Chondrocyte (in vitro differentiated cells): ENCODE data around the gene ASMTL. TPM values are rescaled to one million over a fixed set of nuclear protein-coding genes. Genes with fewer than 3 reads are reported as not detected.

Experiments
- DNase-seq: peaks from one replicate; pipeline ENCODE4 v3.0.0; 2021; ENCODE audit warnings: mixed read lengths, low spot score
- H3K27ac Mint-ChIP-seq: one replicate; pipeline ENCODE4 v1.8.0; 2021; ENCODE audit warnings: mild to moderate bottlenecking, moderate library complexity, mixed read lengths; ENCODE audit not compliant: unreplicated experiment
- H3K27me3 Mint-ChIP-seq: 2 replicates; pipeline ENCODE4 v1.8.0; 2021; ENCODE audit warnings: low read depth, mixed read lengths
- H3K36me3 Mint-ChIP-seq: 2 replicates; pipeline ENCODE4 v1.8.0; 2021; ENCODE audit warnings: low read depth, mixed read lengths
- H3K4me1 Mint-ChIP-seq: 2 replicates; pipeline ENCODE4 v1.8.0; 2021; ENCODE audit warnings: low read depth, mild to moderate bottlenecking, mixed read lengths
- H3K4me3 Mint-ChIP-seq: one replicate; pipeline ENCODE4 v1.8.0; 2021; ENCODE audit warnings: mild to moderate bottlenecking, moderate library complexity, mixed read lengths; ENCODE audit not compliant: unreplicated experiment
- H3K9me3 Mint-ChIP-seq: 2 replicates; pipeline ENCODE4 v1.8.0; 2021; ENCODE audit warnings: low read depth, mixed read lengths
- CTCF ChIP-seq: fragments of 200-600 bp; sonication (generic); IDR thresholded peaks from 2 replicates; pipeline ENCODE4 v1.5.0; 2021; ENCODE audit warnings: antibody characterized with exemption, mild to moderate bottlenecking, moderate library complexity
- total RNA-seq: library from RNA; stranded (reverse); gene quantifications from 3 replicates; pipeline ENCODE4 v1.2.1, GENCODE V29; 2021

ASMTL gene
- total RNA-seq, 1 donor from 2014 or later, result 19.6 TPM

- H3K36me3 Mint-ChIP-seq, result peaks cover 28% of the 10 kb centered on the region
- DNase-seq, result peak; percentile 80
- no peak for TF ChIP-seq CTCF
- peaks cover 21% of the 10 kb centered on the region for H3K9me3 Mint-ChIP-seq
- no peak overlapping the region for H3K27ac Mint-ChIP-seq
- H3K27me3 Mint-ChIP-seq, result no peaks in the 10 kb centered on the region
- no peaks in the 10 kb centered on the region for H3K4me1 Mint-ChIP-seq
- H3K4me3 Mint-ChIP-seq, result no peak overlapping the region
Observed at GRCh38 chrX:1420371-1420770, 32.3 kb downstream of the ASMTL start.

GRCh38 chrX:1419545-1420355 lies 33.0 kb downstream of the ASMTL start:
- Mint-ChIP-seq H3K27ac (peak overlapping the region; percentile 42), H3K36me3 (peaks cover 23% of the 10 kb centered on the region)
- DNase-seq, result peak; percentile 87

GRCh38 chrX:1418901-1419544 lies 33.7 kb downstream of the ASMTL start:
- Mint-ChIP-seq H3K36me3 (peaks cover 24% of the 10 kb centered on the region), H3K27me3 (no peaks in the 10 kb centered on the region), H3K27ac (no peak overlapping the region), H3K9me3 (peaks cover 18% of the 10 kb centered on the region), H3K4me1 (no peaks in the 10 kb centered on the region), H3K4me3 (no peak overlapping the region)
- TF ChIP-seq CTCF, result no peak
- DNase-seq, result peak; percentile 93

More at GRCh38 chrX:1419545-1420355, 33.0 kb downstream of the ASMTL start:
- Mint-ChIP-seq H3K4me1 (no peaks in the 10 kb centered on the region), H3K9me3 (peaks cover 18% of the 10 kb centered on the region), H3K4me3 (no peak overlapping the region), H3K27me3 (no peaks in the 10 kb centered on the region)
- no peak for TF ChIP-seq CTCF

GRCh38 chrX:1417921-1418771 lies 34.6 kb downstream of the ASMTL start:
- no peak overlapping the region for H3K27ac Mint-ChIP-seq
- H3K4me1 Mint-ChIP-seq, result no peaks in the 10 kb centered on the region
- peak; percentile 67 for DNase-seq
- TF ChIP-seq CTCF, result no peak
- H3K27me3 Mint-ChIP-seq, result no peaks in the 10 kb centered on the region
- H3K9me3 Mint-ChIP-seq, result peaks cover 13% of the 10 kb centered on the region
- H3K36me3 Mint-ChIP-seq, result peaks cover 22% of the 10 kb centered on the region
- no peak overlapping the region for H3K4me3 Mint-ChIP-seq
